NCI-H1105 treated with DMSO at 0.1 percent for 48 hours (cell line): Measurements from ENCODE around the gene RPL11.
"Not testable (repeated sequence)": the region's sequence is repeated elsewhere in the genome, so short reads cannot be mapped to it uniquely, and the experiment has no call there.

Source experiments
- DNase-seq: peaks from one replicate; lab custom pipeline; 2025; lab: John Stamatoyannopoulos, UW

Gene RPL11

GRCh38 chr1:23685197-23685596 lies 6.4 kb upstream of the RPL11 start:
- DNase-seq = not testable (repeated sequence)

GRCh38 chr1:23687680-23688079 lies 3.9 kb upstream of the RPL11 start:
- DNase-seq = not testable (repeated sequence)

- not testable (repeated sequence) for DNase-seq
Measured at GRCh38 chr1:23688281-23688680, 3.3 kb upstream of the RPL11 start.

GRCh38 chr1:23692308-23692871 lies 784 bp downstream of the RPL11 start:
- no peak for DNase-seq

GRCh38 chr1:23693599-23693998 lies 2.0 kb downstream of the RPL11 start:
- DNase-seq = no peak

- no peak for DNase-seq
Measured at GRCh38 chr1:23694371-23694770, 2.8 kb downstream of the RPL11 start.

- DNase-seq = no peak
Measured at GRCh38 chr1:23695667-23696066, 4.1 kb downstream of the RPL11 start.

GRCh38 chr1:23696335-23696989 lies 4.9 kb downstream of the RPL11 start:
- no peak for DNase-seq

- no peak for DNase-seq
Measured at GRCh38 chr1:23698466-23698865, 6.9 kb downstream of the RPL11 start.

GRCh38 chr1:23699280-23700179 lies 7.9 kb downstream of the RPL11 start:
- DNase-seq = no peak

- no peak for DNase-seq
Measured at GRCh38 chr1:23701310-23701709, 9.7 kb downstream of the RPL11 start.

- DNase-seq = no peak
Measured at GRCh38 chr1:23701996-23702395, 10.4 kb downstream of the RPL11 start.

GRCh38 chr1:23704834-23705495 lies 13.4 kb downstream of the RPL11 start:
- DNase-seq = no peak

GRCh38 chr1:23709229-23709628 lies 17.6 kb downstream of the RPL11 start:
- no peak for DNase-seq

- no peak for DNase-seq
Measured at GRCh38 chr1:23718482-23718881, 26.9 kb downstream of the RPL11 start.

GRCh38 chr1:23719162-23719820 lies 27.7 kb downstream of the RPL11 start:
- DNase-seq = no peak

GRCh38 chr1:23720256-23720995 lies 28.8 kb downstream of the RPL11 start:
- no peak for DNase-seq

- no peak for DNase-seq
Measured at GRCh38 chr1:23722652-23723051, 31.0 kb downstream of the RPL11 start.

GRCh38 chr1:23726686-23727085 lies 35.1 kb downstream of the RPL11 start:
- no peak for DNase-seq

GRCh38 chr1:23727362-23727811 lies 35.8 kb downstream of the RPL11 start:
- no peak for DNase-seq
